ENCODE data around the gene DTNBP1.

The DTNBP1 gene

DNA sequence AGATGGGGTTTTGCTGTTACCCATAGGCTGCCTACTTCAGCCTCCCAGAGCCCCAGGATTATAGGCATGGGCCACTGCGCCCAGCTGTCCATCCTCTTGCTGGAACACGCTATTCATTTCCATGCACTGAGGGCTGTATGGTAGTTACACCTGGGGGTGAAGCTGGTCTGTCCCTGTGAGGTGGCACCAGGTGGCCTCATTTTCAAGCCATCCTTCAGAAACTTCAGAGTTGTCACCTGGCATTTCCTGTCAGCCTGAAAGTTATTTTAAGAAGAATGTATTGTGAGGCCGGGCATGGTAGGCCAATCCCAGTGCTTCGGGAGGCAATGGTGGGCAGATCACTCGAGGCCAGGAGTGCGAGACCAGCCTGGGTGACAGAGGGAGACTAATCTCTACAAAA lies 147.6 kb downstream of the DTNBP1 start:
- no peak for DNase-seq (ENCODE audit: low spot score)

DNA sequence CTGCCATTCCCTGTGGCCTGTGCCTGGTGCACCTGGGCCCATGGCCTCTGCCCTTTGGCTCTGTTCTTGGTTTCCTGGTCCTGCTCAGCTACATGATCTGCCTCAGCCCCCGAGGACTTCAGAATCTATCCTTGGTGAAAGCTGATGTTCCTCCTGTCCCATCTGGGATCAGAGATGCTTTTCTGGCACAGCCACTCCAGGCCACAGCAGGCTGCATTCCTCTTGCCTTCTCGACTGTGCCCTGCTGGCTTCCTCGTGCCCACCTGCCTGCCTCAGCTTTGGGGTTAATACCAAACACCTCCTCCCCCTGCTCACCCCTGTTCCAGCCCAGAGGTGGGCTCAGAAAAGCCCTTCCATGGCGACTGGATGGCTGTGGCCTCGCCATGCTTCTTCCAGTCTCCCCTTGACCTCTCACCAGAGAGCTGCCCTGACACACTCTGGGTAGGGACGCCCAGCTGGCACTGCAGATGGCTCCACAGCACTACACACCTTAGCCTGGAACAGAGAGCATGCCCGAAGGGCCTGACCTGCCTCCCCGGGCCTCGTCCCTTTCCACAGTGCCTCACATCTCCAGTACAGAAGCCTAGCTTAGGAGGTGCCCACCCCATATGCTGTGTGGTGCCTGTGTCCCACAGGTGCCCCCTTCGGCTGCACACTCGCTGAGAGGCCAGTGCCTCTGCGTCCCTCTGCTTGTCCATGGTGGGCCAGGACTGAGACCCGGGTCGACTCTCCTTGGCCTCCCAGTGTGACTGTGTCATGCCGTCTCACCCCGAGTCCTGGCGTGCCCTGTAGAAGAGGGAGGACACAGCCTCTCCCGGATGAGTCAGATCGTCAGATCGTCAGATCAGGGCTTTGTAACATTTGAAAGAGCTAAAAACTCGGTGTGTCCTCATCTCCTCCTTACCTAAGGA lies 148.8 kb downstream of the DTNBP1 start:
- no peak for DNase-seq (ENCODE audit: low spot score)

- DNase-seq (ENCODE audit: low spot score), result no peak
These were observed 149.6 kb downstream of the DTNBP1 start for GRCh38 chr6:15513131-15513771.

DNA sequence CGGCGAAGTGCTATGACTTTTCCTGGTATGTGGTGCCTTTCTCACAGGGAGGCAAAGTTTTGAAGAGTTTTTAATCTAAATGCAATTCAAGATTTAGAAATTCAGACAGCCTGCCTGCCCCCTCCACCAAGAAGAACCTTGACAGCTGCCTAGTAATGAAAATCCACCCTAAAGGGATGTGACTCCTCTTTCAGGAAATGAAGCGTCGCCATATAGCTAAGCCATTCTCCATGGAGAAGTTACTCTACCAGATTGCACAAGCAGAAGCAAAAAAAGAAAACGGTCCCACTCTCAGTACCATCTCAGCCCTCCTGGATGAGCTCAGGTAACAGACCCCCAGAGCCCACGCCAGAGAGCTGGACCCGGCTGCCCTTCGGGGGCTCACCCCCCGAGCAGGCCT lies 150.1 kb downstream of the DTNBP1 start:
- no peak for DNase-seq (ENCODE audit: low spot score)

GRCh38 chr6:15512126-15512525 lies 150.7 kb downstream of the DTNBP1 start:
- no peak for DNase-seq (ENCODE audit: low spot score)

GRCh38 chr6:15511248-15512125 lies 151.3 kb downstream of the DTNBP1 start:
- no peak for DNase-seq (ENCODE audit: low spot score)

- DNase-seq (ENCODE audit: low spot score), result no peak
These were observed 152.1 kb downstream of the DTNBP1 start for GRCh38 chr6:15510536-15511247.

DNA sequence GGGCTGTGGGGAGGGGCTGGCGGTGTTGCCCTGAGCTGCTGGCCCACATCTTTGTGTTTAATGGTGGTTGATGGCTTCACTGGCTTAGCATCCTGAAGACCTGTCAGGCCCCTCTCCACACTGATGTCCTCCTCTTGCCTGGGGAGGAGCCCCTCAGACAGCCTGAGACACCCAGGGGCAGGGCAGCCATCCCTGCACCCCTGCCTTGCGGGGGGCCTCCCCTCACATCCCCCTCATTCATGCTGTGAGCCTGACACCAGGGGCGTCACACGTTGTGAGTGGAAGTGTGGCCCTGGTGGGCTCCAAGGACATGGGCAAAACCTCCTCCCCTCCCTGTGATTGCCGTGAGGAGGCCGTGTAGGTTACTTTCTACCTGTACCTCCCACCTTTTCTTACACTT lies 152.7 kb downstream of the DTNBP1 start:
- DNase-seq (ENCODE audit: low spot score), result no peak

- no peak for DNase-seq (ENCODE audit: low spot score)
These were observed 153.4 kb downstream of the DTNBP1 start for GRCh38 chr6:15509335-15509933.

DNA sequence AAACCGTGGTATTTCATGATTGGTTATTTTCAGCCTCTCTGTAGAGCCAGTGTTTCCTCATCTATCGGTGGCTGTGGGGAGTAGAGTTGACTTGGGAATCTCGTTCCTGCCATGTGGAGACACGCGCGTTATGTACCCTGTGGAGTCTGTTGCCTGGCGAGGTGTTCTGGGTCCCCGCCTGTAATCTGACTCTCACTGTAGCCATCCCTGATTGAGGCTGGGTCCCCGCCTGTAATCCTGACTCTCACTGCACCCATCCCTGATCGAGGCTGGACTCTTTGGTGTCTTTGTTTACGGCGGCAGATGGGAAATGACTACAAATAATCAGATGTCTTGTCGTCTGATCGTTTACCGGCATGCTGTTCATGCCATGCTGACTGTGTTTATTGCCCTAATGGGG lies 153.9 kb downstream of the DTNBP1 start:
- DNase-seq (ENCODE audit: low spot score), result no peak

GRCh38 chr6:15508441-15508871 lies 154.4 kb downstream of the DTNBP1 start:
- no peak for DNase-seq (ENCODE audit: low spot score)

- DNase-seq (ENCODE audit: low spot score), result no peak
These were observed 155.1 kb downstream of the DTNBP1 start for GRCh38 chr6:15507746-15508145.

DNA sequence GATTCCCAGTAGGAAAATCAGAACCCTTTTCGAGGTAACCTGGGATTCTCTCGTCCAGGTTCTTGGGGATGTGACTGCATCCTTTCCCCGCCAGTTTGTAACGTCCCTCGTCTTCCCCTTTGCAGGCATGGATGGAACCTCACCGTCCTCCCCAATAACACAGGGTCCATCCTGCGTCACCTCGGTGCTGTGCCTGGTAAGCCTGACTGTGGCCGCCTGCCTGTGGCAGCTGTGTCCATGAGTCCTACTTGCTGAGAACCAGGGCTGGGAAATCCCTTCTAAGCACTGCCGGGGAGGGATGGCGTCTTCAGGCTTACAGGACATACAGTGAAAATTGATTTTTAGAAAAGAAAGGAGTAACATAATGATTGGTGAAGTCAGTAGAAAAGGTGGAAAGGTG lies 155.6 kb downstream of the DTNBP1 start:
- DNase-seq (ENCODE audit: low spot score), result no peak

DNA sequence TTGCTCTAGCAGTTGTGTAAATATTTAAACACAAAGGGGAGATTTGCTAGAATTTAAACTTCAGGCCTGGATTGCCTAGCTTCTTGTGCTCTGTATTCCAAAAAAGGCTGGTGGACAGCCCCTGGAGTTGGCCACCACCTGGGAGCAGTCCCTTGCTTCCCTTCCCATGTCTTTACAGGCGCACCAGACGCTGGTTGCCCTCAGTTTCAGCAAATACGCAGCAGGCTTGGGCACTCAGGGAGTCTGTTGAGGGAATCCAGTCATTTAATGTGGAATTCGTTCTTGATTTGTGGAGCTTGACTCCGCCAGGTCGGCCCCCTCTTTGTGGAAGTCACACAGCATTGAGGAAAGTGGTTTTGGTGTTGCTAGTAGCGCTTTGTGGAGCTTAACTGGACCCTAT lies 156.8 kb downstream of the DTNBP1 start:
- DNase-seq (ENCODE audit: low spot score), result no peak

DNA sequence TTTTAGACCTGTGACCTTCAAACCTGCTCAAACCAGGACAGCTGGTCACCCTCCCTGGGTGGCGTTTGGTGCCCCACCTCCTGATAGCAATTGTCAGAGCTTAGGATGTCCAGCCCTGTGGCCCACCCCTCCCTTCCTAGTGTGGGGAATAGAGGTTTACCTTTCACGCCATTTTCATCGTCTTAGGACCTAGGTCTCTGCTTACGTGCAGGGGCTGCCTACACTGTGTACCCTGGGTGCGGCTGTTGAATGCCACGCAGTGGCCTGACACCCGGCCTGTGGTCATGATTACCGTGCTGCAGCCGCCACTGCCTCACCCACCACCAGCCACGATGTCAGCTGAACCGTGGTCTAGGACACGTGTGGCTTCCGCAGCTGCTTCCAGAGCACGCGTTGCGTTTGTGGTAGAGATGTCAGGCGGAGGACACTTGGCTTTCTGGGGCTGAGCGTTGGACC lies 157.3 kb downstream of the DTNBP1 start:
- DNase-seq (ENCODE audit: low spot score), result no peak

DNA sequence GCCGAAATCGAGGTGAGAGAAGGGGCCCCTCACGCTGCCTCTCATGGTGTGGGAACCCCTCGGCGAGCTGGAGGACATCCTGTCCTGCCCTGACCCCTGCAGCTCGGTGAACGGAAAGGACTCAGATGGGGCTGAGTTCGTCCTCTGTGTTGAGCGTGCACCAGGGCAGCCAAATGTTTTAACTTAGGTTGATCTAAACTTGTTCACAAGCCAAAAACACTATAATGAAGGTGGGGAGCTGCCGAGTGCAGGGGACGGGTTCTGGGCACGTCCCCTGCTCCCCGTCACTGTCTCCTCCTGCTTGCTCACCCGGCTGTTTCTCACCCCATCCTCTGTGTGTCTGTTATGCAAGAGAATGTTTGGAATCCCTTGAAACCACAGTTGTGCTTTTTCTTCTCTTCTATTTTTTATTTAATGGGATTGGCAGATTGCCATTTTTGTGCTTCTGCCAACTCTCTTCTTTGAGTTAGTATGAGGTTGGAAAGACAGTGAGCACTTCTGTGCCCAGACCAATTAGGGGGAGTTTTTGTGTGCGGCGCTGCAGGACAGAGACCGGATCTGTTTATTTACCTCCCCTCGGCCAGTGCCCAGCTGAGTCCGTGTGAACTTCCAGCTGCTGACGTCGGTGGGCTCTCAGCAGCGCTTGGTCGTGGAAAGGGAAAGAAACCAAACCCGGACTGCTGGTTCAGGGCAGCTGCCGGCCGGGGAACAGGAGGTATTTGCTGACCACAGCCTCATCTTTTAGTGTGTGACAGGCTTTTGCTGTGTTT lies 158.1 kb downstream of the DTNBP1 start:
- DNase-seq (ENCODE audit: low spot score), result no peak

- DNase-seq (ENCODE audit: low spot score), result no peak
These were observed 158.8 kb downstream of the DTNBP1 start for GRCh38 chr6:15504040-15504495.

DNA sequence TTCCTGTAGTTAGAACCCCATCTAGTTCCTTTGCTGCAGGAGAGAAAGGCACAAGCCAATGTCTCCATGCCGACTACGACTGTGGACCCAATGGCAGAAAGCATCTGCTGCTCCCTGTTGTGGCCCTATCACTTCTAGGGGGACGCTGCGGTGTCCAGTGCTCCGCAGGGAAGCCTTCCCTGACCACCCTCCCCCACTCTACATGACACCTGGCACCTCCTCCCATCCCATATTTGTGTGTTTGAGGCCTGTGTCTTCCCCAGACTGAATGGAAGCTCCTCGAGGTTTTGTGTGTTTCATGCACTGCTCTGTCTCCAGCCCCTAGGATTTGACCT lies 159.5 kb downstream of the DTNBP1 start:
- DNase-seq (ENCODE audit: low spot score), result no peak

- DNase-seq (ENCODE audit: low spot score), result no peak
These were observed 160.1 kb downstream of the DTNBP1 start for GRCh38 chr6:15502446-15503345.
